Measurements from ENCODE around the gene DPP9.

GRCh38 chr19:4713384-4713951 lies 10.2 kb downstream of the DPP9 start:
- TF ChIP-seq NFIC (IDR thresholded peaks at IDR 0.05) (peak; percentile 88), TAF1 (IDR thresholded peaks at IDR 0.05; ENCODE audit: low read depth) (peak; percentile 37; the same call in 1 of the 2 replicates), ZBTB7A (IDR thresholded peaks at IDR 0.05; ENCODE audit: low read depth) (no peak), YY1 (IDR thresholded peaks at IDR 0.05; ENCODE audit: low read depth) (0 out of 2 replicates have a peak, but pooled peaks have one; percentile 34), EP300 (IDR thresholded peaks at IDR 0.05; ENCODE audit: borderline replicate concordance) (peak; percentile 86), CREB1 (IDR thresholded peaks at IDR 0.05; ENCODE audit: low read depth) (no peak)
